ENCODE measurements around the gene TFDP2.
"Not testable (repeated sequence)": the region's sequence is repeated elsewhere in the genome, so short reads cannot be mapped to it uniquely, and the experiment has no call there.

TFDP2 gene

DNA sequence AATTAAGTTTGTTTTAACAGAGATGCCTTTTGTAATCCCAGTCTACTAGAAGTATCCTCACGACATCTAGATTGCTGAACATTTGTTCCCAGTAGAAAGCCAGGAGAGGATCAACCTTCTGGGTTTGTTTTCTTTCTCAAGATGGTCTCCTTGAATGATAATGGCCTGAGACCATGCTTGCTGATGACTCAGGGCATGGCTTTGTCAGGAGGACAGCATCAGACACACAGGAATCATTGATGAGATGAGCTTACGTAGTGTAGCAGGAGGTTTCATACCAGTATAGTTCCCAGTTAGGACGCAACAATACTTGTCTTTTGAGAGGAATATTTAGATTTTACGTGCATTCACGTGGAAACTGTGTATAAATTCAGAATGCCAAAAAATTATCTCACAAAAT, 234.3 kb downstream of the TFDP2 start:
- DNase-seq = no peak

DNA sequence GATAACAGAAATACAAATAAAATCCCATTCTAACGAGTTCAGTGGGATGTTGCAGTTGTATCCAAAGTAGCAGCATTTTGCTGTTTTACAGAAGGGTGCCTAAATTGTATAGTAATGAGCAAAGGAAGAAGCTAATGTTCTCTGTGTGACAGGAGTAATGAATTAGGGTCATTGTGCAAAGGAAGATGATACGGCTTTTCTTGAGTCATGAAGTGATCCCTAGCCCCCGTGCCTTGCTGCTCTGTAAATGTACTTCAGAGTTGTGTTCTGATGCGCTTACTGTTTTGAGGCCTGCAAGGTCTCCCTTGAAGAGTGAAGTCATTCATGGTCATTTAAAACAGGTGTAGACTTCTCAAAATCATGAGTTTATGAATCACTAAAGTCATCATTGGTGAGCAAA, 235.0 kb downstream of the TFDP2 start:
- no peak for DNase-seq

DNA sequence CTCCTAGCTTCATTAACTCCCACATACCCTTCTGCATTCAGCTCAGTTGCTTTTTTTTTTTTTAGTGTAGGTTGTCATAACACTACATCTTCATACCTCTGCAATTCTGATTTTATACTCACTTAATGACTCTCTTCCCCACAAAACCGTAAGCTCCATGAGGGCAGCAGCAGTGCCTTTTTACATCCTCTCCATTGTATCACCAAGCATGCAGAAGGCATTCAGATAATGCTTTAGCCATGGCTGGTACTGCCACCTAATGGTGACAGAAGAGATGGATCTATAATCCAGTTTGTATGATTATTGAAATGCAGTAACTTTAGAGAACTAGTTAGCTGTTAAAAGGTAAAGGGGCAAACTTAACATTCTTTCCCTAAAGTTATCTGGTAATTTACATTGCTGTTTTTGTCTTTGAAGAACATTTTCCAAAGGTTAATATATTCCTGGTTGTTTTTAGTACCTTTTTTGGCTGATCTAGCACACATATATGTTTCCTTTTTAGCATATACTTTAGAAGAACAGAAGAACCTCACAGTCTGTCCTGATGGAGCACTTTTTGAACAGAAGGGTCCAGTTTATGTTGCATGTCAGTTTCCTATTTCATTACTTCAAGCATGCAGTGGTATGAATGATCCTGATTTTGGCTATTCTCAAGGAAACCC, 236.1 kb downstream of the TFDP2 start:
- no peak for DNase-seq

DNA sequence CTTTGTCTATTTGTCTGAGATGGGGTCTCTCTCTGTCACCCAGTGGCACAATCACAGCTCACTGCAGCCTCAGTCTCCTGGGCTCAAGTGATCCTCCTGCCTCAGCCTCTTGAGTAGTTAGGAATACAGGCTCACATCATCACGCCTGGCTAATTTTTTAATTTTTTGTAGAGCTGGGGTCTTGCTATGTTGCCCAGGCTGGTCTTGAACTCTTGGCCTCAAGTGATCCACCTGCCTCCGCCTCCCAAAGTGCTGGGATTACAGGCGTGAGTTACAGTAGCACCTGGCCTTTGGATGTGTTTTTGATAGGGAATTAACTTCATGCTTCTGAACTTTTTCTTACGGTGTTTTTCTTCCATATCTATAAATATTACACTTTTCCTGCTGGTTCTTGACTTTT, 239.4 kb downstream of the TFDP2 start:
- DNase-seq = not testable (repeated sequence)

DNA sequence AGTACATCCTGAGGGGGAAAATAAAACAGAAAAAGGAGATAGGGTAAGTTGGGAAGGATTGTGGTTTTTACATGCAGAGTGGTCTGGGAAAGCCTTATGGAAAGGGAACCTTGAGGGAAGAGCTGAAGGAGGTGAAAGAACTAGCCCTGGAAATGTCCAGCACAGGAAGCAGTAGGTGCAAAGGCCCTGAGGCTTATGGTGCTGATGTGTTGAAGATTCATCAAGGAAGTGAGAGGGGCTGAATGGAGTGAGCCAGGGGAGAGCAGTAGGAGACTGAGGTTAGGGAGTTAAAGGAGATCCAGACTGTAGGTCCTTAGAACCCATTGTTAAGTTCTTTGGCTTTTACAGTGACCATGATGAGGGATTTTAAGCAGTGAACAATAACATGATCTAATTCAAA, 239.9 kb downstream of the TFDP2 start:
- no peak for DNase-seq

DNA sequence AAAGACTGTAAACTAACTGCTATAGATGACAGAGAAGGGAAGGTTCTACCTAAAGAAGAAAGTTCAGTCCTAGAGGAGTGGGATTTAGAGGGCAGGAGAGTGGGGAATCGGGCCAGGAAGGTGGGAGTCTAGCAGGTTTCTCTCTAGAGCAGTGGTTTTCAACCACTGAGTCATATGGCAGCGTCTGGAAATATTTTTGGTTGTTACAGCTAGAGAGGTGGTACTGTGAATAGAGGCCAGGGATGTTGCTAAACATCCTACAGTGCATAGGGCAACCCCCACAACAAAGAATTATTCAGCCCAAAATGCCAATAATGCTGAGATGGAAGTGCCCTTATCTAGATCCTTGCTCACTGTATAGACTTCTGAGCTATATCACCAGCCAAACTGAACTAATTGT, 244.2 kb downstream of the TFDP2 start:
- no peak for DNase-seq

DNA sequence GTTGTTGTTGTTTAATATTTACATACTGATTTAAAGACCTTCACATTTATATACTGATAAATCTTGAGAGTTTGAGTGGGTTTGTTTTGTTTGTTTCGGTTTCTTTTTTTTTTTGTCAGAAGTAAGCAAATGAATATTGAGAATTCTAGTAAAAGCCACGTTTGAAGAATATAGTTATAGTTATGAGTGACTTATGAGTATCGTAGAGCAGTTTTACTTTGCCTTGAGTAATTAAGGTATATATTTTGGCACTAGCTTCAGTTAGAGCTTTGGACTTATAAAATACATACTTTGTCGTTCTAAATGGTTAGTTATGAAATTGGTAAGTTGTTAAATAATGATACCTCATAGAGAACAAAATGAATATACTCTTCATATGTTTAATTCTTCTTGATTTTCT, 245.1 kb downstream of the TFDP2 start:
- no peak for DNase-seq

DNA sequence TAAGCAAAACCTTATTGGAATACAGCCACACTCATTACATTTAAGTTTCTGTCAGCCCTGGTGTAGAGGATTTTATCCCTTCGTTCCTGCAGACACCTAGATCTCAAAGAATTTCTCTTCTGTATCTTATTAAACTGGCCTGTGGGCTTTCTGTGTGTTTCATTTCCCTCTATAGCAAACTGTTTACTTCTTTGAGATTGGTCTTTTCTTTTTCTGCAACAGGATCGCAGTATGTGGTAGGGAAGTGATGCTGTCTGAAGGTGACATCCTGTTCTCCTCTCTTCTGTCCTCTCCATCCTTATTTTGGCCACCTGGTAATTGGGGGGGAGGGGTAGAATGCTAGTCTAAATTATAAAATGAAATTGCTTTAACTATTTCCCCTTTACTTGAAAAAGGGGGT, 247.4 kb downstream of the TFDP2 start:
- DNase-seq = no peak

DNA sequence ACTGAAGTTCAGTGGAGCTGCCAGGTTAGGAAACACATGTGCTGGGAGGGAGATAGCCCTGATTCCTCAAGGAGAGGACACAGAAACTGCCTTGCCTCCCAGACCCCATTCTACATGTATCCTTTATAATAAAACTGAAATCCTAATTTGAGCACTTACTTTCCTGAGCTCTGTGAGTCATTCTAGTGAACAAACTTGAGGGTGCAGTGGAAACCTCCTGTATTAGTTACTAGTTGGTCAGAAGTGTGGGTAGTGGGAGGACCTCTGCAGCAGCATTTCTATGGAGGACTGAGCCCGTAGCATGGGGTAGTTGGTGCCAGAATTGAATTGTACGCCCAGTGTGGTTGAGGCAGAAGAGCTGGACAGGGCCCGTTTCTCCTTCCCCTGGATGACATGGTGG, 249.0 kb downstream of the TFDP2 start:
- no peak for DNase-seq

DNA sequence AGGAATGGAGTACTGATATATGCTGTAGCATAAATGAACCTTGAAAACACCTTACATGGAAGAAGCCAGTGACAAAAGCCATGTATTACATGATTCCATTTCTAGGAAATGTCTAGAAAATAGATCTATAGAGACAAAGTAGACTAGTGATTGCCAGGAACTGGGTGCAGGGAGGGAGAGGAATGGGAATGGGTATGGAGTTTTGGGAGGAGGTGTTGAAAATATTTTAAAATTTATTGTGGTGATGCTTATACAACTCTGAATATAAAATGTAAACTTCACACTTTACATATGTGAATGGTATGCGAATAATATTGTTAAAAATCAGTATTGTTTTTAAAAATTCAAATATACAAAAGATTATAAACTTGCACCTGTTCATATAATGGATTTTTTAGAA, 250.4 kb downstream of the TFDP2 start:
- no peak for DNase-seq

DNA sequence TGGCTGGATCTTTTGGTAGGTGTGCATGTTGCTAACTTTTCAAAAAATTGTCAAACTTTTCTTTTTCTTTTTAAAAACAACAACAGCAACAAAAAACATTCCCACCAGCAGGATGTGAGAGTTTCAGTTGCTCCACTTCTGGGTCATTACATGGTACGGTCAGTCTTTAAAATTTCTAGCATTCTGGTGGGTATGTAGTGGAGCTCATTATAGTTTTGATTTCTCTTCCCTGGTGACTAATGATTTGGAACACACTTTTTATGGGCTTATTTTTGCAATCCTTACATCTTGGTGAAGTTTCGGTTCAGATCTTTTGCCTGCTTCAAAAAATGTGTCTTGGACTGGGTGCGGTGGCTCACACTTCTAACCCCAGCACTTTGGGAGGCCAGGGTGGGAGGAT, 253.6 kb downstream of the TFDP2 start:
- no peak for DNase-seq

DNA sequence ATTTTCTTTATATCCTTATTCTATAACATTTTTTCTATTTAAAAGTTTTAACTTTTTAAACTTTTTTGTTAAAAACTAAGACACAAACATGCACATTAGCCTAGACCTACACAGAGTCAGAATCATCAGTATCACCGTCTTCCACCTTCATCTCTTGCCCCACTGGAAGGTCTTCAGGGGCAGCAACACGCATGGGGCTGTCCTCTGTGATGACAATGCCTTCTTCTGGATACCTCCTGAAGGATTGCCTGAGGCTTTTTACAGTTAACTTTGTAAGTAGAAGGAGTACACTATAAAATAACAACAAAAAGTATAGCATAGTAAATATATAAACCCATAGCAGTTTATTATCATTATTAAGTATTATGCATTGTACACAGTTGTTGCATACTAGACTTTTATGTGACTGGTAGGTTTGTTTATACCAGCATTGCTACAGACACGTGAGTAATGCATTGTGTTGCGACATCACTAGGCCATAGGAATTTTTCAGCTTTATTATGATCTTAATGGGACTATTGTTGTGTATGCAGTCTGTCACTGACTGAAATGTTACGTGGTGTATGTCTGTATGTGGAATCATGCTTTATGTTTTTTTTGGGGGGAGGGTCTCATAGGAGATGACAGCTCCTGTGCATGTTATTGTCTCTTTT, 254.7 kb downstream of the TFDP2 start:
- no peak for DNase-seq

All from activated CD8-positive, alpha-beta memory T cell treated with anti-CD3 and anti-CD28 coated beads, Interleukin-2, amount 50 U/mL, for 48 hours (primary cell).